Breast epithelium (tissue), 4 donors: ENCODE results near the gene PANX3. TPM values are rescaled to one million over a fixed set of nuclear protein-coding genes. Genes with fewer than 3 reads are reported as not detected.

Source experiments
- DNase-seq, 2 donors: peaks; one replicate each; pipeline ENCODE4 v3.0.0-alpha.2; 2019; ENCODE audit warnings: low spot score in 2 of 2
- H3K27ac ChIP-seq, 2 donors: fragments of 200-600 bp; sonication (generic) in 1 of 2; one replicate each; pipeline ENCODE4 v1.5.1; 2016 to 2019; ENCODE audit warnings: mild to moderate bottlenecking in 1 of 2
- H3K27me3 ChIP-seq, 2 donors: fragments of 200-600 bp; sonication (generic) in 1 of 2; one replicate each; pipeline versions ENCODE4 v1.5.1 to v1.6.0; 2017 to 2019; ENCODE audit warnings: control low read depth in 1 of 2, mild to moderate bottlenecking in 1 of 2
- H3K36me3 ChIP-seq: fragments of 200-600 bp; one replicate; pipeline ENCODE4 v1.5.1; 2019
- H3K4me1 ChIP-seq, 2 donors: fragments of 200-600 bp; sonication (generic); one replicate each; pipeline ENCODE4 v1.5.1; 2016 to 2019; ENCODE audit warnings: control low read depth in 1 of 2
- H3K4me3 ChIP-seq, 3 donors: fragments of 200-600 bp; sonication (generic); 1 replicate in 2 of 3; 2 replicates in 1 of 3; pipeline ENCODE4 v1.5.1; 2016 to 2019; ENCODE audit warnings: mild to moderate bottlenecking in 3 of 3, moderate library complexity in 2 of 3
- H3K9me3 ChIP-seq, 2 donors: fragments of 200-600 bp; sonication (generic) in 1 of 2; one replicate each; pipeline ENCODE4 v1.5.1; 2016 to 2019; ENCODE audit warnings: control low read depth in 1 of 2
- POLR2A ChIP-seq: fragments of 450-650 bp; IDR thresholded peaks from one replicate; pipeline ENCODE4 v1.6.1; 2016; ENCODE audit warnings: antibody characterized with exemption, mild to moderate bottlenecking, moderate library complexity
- POLR2AphosphoS5 ChIP-seq, 3 donors: sonication (generic); formaldehyde crosslinking; IDR thresholded peaks; one replicate each; pipeline ENCODE4 v1.6.1; 2017; ENCODE audit warnings: antibody characterized with exemption in 3 of 3
- intact Hi-C: fragments of 100-400 bp; cut with DNase I; formaldehyde crosslinking; loops from one replicate; pipeline ENCODE4 v1.15.1; 2023; ENCODE audit warnings: low total_unique reads
- total RNA-seq, 3 donors: library from RNA; depleted of rRNA; stranded (reverse); fragments of >200 nt; gene quantifications; one replicate each; pipeline ENCODE4 v1.1.0, GENCODE V29; 2016
- TF ChIP-seq, protein P1 (sequence below), 3 donors: fragments of 450-650 bp; IDR thresholded peaks; one replicate each; pipeline ENCODE4 v1.5.1; 2016 to 2017; ENCODE audit warnings: antibody characterized with exemption in 3 of 3, mild to moderate bottlenecking in 3 of 3, moderate library complexity in 3 of 3

The PANX3 gene
- total RNA-seq, 3 donors from 2014 or later, result not detected

DNA sequence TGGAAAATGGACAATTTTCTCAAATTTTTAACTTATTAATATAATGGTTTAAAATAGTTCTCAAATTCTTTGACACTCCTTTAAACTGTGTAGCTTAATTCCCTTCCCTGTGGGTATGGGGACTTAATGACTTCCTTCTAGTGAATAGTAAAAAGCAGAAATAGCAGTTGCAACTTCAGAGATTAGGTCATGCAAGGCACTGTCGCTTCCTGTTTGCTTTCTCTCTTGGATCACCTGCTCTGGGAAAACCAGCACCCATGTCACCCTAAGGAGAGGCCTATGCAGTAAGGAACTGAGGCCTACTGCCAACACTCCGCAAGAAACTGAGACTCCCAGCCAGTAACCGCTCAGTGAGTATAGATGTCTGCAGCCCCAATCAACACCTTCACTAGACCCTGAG is 5.5 kb upstream of the PANX3 start:
- H3K4me1 ChIP-seq, result no peaks in the 10 kb centered on the region
- H3K27me3 ChIP-seq, result no peaks in the 10 kb centered on the region
- no peak for DNase-seq
- H3K27ac ChIP-seq, result no peak overlapping the region
- TF ChIP-seq, protein P1, sequence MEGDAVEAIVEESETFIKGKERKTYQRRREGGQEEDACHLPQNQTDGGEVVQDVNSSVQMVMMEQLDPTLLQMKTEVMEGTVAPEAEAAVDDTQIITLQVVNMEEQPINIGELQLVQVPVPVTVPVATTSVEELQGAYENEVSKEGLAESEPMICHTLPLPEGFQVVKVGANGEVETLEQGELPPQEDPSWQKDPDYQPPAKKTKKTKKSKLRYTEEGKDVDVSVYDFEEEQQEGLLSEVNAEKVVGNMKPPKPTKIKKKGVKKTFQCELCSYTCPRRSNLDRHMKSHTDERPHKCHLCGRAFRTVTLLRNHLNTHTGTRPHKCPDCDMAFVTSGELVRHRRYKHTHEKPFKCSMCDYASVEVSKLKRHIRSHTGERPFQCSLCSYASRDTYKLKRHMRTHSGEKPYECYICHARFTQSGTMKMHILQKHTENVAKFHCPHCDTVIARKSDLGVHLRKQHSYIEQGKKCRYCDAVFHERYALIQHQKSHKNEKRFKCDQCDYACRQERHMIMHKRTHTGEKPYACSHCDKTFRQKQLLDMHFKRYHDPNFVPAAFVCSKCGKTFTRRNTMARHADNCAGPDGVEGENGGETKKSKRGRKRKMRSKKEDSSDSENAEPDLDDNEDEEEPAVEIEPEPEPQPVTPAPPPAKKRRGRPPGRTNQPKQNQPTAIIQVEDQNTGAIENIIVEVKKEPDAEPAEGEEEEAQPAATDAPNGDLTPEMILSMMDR (IDR thresholded peaks at IDR 0.05), result no peak
- no peak for TF ChIP-seq POLR2AphosphoS5 (IDR thresholded peaks at IDR 0.05)
- no peak for TF ChIP-seq POLR2A
- H3K4me3 ChIP-seq, result no peak overlapping the region
- no peaks in the 10 kb centered on the region for H3K36me3 ChIP-seq
- H3K9me3 ChIP-seq, result no peaks in the 10 kb centered on the region
- intact Hi-C loops, result no loop called here

DNA sequence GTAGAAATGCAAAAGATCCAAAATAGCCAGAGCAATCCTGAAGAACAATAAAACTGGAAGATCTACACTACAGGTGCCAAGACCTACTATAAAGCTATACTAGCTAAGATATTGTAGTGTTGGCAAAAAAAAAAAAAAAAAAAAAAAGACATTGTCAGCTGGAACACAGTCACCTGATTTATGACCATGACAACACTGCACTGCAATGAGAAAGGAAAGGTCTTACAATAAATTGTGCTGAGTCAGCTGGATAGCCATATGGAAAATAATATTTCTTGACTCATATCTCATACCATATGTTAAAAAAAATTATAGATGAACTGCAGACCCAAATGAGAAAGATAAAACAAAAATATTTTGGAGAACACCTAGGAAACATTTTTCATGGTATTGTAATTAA is 3.1 kb upstream of the PANX3 start:
- Histone ChIP-seq H3K27ac (no peak overlapping the region), H3K4me1 (no peaks in the 10 kb centered on the region), H3K9me3 (no peaks in the 10 kb centered on the region), H3K27me3 (no peaks in the 10 kb centered on the region), H3K36me3 (no peaks in the 10 kb centered on the region), H3K4me3 (no peak overlapping the region)
- TF ChIP-seq POLR2AphosphoS5 (IDR thresholded peaks at IDR 0.05) (no peak), POLR2A (no peak)
- TF ChIP-seq, protein P1 (IDR thresholded peaks at IDR 0.05), result no peak
- intact Hi-C loops, result no loop called here
- no peak for DNase-seq

DNA sequence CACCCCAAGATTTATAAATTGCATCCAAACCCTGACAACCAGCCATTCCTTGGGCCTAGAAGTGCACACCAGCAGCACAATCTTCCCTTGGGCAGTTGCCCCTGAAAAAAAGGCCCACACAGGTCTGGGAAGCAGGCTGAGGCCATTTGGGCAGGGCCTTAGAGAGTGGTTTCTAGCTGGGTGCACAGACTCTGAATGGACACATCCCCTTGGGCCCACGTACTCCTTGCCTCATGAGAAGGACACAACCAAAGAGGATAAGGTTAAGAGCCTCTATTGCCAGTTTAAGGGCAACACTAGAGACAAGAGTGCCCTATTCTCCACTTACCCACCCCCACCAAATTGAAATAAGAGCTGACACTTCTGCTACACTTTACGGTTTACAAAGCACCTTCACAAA is 933 bp upstream of the PANX3 start:
- Histone ChIP-seq H3K27ac (no peak overlapping the region), H3K36me3 (no peaks in the 10 kb centered on the region), H3K9me3 (no peaks in the 10 kb centered on the region), H3K4me3 (no peak overlapping the region), H3K27me3 (peaks cover 0 to 7% of the 10 kb centered on the region in 2 donors), H3K4me1 (no peaks in the 10 kb centered on the region)
- intact Hi-C loops, result no loop called here
- TF ChIP-seq, protein P1 (IDR thresholded peaks at IDR 0.05), result no peak
- TF ChIP-seq POLR2AphosphoS5 (IDR thresholded peaks at IDR 0.05) (no peak), POLR2A (no peak)
- DNase-seq, result no peak

DNA sequence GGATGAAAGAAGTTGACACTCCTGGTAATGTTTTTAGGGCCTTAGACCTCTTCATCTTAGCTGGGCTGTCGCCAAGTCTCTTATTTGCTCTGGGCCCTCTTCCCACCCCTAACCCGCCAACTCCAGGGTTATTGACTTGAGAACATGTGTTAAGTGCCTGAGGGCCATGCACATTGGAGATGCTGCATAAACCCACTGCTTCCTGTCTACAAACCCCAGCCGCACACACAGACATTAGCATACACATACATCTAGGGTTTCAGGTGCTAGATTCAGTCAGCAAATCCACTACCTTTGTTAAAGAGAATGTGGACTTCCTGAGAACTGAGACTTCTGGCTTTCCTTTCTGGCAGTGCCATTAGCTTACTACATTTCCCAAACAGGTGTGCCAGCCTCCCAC is 817 bp downstream of the PANX3 start:
- no peak overlapping the region for H3K4me3 ChIP-seq
- no peak for DNase-seq
- TF ChIP-seq, protein P1 (IDR thresholded peaks at IDR 0.05), result no peak
- TF ChIP-seq POLR2A (no peak), POLR2AphosphoS5 (IDR thresholded peaks at IDR 0.05) (no peak)
- H3K27ac ChIP-seq, result no peak overlapping the region
- no peaks in the 10 kb centered on the region for H3K9me3 ChIP-seq
- H3K27me3 ChIP-seq, result peaks cover 0 to 9% of the 10 kb centered on the region in 2 donors
- no peaks in the 10 kb centered on the region for H3K4me1 ChIP-seq
- H3K36me3 ChIP-seq, result no peaks in the 10 kb centered on the region
- intact Hi-C loops, result no loop called here

DNA sequence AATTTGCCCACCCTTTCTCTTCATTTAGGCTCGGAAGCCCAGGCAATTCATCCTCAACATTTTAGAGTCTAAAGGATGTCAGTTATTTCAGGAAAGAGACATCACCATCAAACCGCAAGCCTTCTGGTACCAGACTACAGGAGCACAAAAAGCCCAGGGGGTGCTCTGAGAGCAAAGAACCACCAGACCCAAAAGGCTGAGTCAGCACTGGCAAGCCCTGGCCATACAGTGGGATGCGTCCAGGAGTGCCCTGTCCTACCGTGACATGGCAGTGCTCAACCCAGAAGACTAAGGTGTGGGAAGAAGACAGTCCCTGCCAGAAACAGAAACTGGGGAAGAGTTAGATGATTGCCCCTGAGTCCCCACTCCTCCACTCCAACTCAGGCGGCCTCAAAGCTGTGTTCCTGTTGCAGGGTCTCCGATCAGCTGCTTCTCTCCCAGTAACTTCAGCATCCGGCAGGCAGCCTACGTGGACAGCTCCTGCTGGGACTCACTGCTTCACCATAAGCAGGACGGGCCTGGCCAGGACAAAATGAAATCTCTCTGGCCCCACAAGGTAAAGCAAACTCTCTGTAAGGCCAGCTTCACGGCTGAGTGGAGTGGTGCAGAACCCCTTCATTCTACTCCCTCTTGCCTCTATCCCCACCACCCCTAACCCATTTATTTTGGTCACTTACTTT is 1.5 kb downstream of the PANX3 start:
- no peak for DNase-seq
- Histone ChIP-seq H3K27ac (no peak overlapping the region), H3K4me3 (no peak overlapping the region), H3K36me3 (no peaks in the 10 kb centered on the region), H3K9me3 (no peaks in the 10 kb centered on the region), H3K4me1 (no peaks in the 10 kb centered on the region), H3K27me3 (peaks cover 0 to 9% of the 10 kb centered on the region in 2 donors)
- TF ChIP-seq POLR2AphosphoS5 (IDR thresholded peaks at IDR 0.05) (no peak), POLR2A (no peak)
- TF ChIP-seq, protein P1 (IDR thresholded peaks at IDR 0.05), result no peak
- intact Hi-C loops, result no loop called here
